HG03108 (cell line): Measurements from ENCODE around the gene STAG3.
"Not testable (repeated sequence)": the region's sequence is repeated elsewhere in the genome, so short reads cannot be mapped to it uniquely, and the experiment has no call there.

Source experiments
- ATAC-seq: cut with Tn5 transposase; IDR thresholded peaks from one replicate; pipeline ENCODE4 v1.9.1; 2021; ENCODE audit warnings: moderate library complexity; ENCODE audit not compliant: unreplicated experiment

The STAG3 gene

DNA sequence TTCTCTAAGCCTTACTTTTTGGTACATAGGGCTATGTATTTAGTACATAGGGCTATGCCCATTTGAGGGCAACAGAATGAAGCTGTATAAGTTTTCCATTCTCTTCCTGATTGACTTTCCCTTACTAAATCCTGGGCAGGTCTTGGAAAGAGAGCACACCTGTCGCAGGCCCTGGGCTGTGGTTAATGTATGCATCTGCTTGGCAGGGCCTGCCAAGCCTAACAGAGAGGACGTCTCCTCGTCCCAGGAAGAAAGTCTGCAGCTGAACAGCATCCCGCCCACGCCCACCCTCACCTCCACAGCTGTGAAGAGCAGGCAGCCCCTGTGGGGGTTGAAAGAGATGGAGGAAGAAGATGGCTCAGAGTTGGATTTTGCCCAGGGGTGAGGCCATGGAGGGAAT lies 33.1 kb downstream of the STAG3 start:
- ATAC-seq = no peak

DNA sequence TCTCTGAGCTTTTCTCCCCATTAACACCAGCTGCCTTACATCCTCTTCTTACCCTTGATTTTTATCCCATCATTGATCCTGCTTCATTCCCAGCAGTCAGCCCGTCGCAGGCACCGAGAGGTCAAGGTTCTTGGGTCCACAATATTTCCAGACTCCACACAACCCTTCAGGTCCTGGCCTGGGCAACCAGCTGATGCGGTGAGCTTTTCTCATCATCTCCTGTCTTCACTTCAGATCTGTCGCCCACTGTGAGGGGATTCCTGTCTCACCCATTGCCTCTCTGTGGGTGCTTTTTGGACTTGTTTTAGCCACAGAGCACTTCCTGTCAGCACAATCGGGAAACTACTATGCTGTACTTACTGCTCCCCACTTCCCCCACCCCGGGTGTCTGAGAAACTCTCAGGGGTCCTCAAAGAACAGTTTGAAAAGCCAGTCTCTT lies 33.6 kb downstream of the STAG3 start:
- peak; percentile 39 for ATAC-seq

DNA sequence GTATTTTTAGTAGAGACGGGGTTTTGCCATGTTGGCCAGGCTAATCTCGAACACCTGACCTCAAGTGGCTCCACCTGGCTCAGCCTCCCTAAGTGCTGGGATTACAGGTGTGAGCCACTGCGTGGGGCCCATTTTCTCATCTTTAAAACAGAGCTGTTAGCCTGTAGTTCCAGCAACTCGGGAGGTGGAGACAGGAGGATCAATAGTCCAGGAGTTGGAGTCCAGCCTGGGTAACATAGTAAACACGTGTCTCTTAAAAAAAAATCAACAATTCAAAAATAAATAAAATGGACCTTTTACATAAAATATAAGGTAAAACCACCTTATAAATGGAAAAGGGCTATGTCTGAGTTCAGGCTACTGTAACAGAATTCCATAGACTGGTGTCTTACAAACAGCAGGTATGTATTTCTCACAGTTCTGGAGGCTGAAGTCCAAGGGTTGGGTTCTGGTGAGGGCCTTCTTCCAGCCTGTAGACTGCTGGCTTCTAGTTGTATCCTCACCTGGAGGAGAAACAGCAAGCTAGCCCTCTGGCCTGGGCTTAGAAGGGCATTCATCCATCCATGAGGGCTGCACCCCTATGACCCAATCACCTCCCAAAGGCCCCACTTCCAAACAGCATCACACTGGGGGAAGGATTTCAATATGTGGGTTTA lies 35.0 kb downstream of the STAG3 start:
- ATAC-seq = no peak

DNA sequence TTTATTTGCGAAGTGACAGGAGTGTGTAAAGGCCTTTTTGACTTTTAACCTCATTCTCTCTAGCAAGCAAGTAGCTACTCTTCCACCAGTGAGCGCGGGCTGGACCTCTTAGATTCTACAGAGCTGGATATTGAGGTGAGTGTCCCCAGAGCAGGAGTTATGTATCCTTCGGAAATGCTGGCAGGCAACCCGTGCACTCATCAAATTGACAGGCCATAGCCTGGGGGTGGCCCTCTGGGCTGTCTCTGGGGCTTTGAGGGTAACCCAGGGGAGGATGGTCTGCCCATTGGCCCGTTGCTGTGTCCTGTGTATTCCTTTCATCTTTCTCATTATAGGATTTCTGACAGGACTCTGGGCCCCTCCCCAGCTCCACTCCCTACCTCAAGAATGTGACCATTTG lies 36.0 kb downstream of the STAG3 start:
- no peak for ATAC-seq

DNA sequence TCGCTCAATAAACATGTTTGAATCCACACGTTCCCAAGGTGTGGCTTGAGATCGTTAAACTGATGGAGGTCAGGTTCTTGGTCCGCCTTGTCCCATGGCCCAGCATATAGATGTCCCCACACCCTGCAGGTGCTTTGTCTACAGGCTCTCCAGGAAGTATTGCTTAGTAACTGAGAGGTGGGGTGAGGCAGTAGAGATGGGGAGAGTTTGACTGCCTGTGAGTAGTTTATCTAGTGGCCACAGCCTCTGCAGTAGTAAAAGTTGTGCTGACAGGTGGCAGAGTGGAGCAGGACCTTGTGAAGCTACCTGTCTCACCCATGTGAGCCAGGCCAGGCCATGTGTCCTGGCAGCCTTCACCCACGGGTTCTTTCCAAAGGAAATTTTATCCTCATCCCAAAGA lies 36.6 kb downstream of the STAG3 start:
- ATAC-seq = not testable (repeated sequence)

DNA sequence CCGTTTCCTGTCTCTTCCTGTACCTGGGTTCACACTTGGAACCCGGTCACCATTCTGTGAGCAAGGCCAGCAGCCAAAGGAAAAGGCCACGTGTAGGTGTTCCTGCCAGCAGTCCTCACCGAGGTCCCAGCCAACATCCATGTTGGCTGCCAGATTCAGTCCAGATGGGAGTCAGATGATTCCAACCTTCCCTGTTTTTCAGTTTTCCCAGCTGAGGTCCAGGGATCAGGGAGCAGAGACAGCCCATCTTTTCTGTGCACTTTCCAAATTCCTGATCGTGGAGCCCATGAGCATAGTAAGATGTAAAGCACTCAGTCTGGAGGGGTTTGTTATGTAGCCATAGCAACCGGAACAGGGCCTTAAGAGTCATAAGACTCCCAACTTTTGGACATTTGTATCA lies 38.2 kb downstream of the STAG3 start:
- ATAC-seq = no peak

DNA sequence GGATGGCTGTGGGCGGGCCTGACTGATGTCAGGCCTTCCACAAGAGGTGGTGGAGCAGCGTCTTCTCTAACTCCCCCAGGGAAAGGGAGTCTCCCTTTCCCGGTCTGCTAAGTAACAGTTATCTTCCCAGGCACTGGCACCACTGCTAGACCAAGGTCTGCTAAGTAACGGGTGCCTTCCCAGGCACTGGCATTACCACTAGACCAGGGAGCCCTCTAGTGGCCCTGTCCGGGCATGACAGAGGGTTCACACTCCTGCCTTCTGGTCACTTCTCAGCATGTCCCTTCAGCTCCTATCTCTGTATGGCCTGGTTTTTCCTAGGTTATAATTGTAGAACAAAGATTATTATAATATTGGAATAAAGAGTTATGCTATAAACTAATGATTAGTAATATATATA lies 40.2 kb downstream of the STAG3 start:
- peak; percentile 11 for ATAC-seq

DNA sequence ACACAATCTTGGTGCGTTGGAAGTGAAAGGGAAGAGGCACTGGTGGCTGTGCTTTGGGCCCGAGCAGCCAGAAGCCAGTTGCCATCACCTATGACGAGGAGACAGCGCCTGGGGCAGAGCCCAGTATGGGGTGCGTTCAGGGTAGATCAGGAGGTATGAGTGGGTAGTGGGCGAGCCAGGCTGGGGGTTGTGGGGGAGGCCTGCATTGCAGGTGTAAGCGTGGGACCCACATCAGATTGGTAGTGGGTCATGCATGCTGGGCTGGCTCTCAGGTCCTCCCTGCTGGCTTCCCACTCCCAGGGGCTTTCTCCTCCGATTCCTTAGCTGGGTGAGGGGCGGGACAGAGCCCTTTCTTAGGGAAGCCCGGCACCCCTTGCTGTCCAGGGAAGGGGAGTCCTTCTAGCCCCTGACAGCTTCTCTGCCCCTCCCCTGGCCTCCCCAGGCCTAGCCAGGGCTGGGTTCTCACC lies 41.6 kb downstream of the STAG3 start:
- no peak for ATAC-seq

DNA sequence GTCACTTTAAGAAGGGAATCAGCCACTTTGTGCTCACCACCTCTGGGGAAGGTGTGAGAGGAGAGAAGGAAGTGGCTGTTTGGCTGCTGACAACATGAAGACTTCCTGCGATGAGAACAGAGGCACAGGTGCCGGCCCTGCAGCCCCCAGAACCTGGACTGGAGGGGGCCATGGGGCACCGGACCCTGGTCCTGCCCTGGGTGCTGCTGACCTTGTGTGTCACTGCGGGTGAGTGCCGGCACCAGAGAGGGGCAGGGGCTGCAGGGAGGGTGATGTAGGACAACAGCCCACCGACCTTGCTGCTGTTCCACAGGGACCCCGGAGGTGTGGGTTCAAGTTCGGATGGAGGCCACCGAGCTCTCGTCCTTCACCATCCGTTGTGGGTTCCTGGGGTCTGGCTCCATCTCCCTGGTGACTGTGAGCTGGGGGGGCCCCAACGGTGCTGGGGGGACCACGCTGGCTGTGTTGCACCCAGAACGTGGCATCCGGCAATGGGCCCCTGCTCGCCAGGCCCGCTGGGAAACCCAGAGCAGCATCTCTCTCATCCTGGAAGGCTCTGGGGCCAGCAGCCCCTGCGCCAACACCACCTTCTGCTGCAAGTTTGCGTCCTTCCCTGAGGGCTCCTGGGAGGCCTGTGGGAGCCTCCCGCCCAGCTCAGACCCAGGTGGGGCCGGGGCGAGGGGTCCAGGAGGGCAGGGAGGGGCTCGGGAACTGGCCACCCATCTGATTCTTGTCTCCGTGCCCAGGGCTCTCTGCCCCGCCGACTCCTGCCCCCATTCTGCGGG lies 42.3 kb downstream of the STAG3 start, which contains the start of gene PVRIG:
TSS of gene PVRIG (plus strand) at position 149 of the 785 bp plus-strand sequence. CDS start at position 171, 22 bp downstream.
- ATAC-seq = not testable (repeated sequence)

DNA sequence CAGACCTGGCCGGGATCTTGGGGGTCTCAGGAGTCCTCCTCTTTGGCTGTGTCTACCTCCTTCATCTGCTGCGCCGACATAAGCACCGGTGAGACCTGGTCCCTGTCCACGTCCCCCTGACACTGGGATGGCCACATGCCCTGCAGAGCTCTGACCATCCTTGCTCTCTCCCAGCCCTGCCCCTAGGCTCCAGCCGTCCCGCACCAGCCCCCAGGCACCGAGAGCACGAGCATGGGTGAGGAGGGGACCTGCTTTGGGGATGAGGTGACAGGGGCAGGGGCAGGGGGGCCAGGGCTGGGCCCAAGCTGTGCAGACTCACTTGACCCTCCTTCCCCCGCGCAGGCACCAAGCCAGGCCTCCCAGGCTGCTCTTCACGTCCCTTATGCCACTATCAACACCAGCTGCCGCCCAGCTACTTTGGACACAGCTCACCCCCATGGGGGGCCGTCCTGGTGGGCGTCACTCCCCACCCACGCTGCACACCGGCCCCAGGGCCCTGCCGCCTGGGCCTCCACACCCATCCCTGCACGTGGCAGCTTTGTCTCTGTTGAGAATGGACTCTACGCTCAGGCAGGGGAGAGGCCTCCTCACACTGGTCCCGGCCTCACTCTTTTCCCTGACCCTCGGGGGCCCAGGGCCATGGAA lies 43.0 kb downstream of the STAG3 start:
- ATAC-seq = no peak

DNA sequence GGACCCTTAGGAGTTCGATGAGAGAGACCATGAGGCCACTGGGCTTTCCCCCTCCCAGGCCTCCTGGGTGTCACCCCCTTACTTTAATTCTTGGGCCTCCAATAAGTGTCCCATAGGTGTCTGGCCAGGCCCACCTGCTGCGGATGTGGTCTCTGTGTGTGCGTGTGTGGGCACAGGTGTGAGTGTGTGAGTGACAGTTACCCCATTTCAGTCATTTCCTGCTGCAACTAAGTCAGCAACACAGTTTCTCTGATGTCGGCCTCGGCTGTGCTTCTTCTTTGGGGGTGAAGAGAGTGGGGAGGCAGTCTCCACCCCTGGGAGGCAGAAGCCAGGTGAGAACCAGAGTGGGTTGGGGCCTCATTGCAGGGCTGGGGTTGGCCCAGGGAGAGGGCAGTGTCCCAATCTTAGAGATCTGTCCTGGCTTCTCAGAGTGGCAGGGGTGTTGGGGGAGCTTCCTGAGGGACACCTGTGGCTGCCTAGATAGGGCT lies 43.6 kb downstream of the STAG3 start:
- peak; percentile 59 for ATAC-seq

DNA sequence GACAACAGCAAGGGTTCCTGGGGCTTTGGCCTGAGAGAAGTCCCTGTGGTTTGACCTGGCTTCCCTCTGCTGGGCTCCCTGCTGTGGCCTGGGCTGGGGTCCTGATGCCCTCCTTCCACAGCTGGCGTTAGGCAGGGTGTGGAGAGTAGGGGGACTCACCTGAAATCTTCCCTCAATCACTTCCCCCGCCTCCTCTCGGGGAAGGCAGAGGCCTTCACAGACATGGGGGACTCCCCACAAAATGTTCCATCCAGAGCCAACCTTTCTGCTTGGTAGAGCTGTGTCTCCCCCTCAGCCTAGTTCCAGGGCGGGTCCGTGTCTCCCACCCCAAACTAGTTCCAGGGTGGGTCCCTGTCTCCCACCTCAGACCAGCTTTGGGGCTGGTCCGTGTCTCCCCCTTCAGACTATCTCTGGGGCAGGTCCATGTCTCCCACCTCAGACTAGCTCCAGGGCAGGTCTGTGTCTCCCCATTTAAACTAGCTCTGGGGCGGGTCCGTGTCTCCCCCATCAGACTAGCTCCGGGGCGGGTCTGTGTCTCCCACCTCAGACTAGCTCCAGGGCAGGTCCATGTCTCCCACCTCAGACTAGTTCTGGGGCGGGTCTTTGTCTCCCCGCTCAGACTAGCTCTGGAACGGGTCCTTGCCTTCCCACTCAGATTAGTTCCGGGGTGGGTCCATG lies 44.2 kb downstream of the STAG3 start:
- no peak for ATAC-seq

DNA sequence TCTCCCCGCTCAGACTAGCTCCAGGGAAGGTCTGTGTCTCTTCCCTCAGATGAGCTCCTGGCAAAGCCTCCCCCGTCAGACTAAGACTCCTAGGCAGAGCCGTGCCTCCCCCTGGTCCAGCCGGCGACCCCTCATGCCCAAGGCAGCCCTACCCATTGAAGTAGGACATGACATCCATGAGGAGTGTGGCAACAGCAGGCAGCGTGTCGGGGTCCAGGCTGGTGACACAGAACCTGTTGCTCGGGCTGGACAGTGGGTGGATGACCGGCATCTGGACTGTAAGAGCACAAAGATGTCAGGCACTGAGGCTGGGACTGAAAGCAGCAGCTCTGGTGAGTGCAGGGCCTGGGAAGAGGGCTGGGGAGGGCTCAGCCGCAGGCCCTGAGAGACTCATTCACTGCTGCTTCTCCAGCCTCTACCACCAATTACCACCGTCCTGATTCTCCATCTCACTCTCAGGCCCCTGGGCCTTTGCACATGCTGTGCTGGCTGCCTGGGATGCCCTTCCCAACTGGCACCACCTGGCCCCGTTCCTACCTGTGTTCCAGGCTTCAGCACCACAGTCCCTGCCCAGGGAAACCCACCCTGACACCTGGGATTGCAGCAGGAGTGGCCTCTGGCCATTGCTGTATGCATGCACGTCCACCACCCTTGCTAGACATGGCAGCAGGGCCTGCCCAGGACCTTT lies 44.9 kb downstream of the STAG3 start:
- ATAC-seq = no peak

DNA sequence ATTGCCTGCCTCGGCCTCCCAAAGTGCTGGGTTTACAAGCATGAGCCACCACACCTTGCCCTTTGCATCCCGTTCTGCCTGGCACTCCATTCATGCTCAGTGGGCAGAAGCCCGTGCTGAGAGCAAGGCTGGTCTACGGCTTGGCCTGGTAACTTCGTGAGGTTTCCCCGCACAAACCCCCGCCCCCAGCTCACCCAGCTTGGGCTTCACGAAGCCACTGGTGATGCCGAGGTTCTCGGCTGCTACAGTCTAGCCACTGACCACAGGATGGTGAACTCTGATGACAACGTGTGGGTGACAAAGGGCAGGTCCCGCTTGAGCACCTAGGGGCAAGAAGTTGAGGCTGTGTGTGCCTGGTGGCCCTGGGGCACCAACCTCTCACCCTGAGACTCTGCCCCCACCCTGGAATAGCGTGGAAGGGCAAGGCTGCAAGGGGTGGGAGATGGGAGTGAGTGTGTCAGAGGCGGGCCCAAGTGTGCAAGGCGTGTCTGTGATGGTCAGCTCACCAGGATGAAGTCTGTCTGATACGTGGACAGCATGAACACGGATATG lies 45.7 kb downstream of the STAG3 start:
- not testable (repeated sequence) for ATAC-seq

DNA sequence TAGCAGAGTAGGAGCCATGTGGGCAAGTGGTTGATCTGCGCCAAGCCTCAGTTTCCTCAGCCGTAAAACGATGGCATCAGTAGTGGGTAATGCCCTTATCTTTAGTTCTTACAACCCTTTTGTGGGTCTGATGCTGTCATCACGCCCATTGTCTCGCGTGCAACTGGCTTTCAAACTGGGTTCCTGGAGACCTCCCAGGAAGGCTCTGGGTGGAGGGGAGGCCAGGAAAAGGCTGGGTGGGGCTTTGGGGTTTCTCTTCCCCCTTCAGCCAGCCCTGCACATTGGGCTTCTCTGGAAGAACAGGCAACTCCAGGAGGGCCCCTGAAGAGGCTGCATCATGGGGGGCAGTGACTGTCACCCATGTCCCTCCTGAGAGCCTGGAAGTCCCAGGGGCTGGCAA lies 47.2 kb downstream of the STAG3 start:
- ATAC-seq = not testable (repeated sequence)

DNA sequence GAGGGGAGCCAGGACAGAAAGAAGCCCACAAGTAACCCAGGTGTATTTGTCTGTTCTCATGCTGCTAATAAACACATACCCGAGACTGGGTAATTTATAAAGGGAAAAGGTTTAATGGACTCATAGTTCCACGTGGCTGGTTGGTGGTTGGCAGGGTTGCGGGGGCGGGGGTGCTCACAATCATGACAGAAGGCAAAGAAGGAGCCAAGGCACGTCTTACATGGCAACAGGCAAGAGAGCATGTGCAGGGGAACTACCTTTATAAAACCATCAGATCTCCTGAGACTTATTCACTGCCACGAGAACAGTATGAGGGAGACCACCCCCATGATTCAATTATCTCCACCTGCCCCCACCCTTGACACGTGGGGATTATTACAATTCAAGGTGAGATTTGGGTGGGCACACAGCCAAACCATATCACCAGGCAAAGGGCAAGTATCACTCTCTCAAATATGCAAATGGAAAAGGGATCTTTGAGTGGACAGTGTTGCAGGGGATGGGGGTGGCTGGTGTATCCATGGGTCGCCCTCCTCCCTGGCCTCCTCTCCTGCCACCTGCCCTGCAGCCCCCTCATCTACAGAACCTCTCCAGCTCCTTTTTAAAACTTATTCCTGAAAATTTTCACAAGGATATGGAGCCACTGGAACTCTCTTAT lies 57.1 kb downstream of the STAG3 start:
- not testable (repeated sequence) for ATAC-seq

DNA sequence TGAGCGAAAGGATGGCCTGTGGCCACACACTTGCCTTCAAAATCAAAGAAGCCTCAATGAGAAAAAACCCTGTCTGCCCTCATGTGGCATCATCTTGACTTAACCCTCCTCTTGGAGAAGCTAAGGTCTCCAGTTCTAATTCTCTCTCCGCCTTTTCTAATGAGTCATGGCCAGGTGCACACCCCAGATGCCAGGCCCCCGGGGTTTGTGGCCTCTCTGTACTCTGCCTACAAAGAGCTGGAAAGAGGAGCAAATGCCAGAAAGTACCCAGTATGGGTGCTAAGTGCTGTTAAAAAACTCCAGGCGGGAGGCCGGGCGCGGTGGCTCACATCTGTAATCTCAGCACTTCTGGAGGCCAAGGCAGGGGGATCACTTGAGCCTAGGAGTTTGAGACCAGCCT lies 62.3 kb downstream of the STAG3 start:
- ATAC-seq = not testable (repeated sequence)

DNA sequence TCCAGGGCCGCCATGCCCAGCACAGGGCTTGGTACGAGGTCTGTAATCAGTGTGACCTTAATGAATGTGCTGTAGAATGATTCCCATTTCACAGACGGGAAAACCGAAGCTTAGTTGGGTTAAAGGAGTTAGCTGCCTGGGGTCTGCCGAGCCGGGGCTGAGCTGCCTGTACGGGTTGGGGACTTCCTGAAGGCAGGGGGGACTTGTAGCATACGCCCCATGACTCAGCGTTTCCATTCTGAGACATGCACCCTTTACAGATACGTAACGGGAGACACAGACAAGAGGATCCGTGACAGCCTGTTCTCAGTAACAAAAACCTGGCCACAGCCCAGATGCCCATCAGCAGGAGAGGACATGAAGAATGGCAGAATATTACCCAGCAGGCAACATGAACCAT lies 65.7 kb downstream of the STAG3 start:
- ATAC-seq = peak; percentile 61

DNA sequence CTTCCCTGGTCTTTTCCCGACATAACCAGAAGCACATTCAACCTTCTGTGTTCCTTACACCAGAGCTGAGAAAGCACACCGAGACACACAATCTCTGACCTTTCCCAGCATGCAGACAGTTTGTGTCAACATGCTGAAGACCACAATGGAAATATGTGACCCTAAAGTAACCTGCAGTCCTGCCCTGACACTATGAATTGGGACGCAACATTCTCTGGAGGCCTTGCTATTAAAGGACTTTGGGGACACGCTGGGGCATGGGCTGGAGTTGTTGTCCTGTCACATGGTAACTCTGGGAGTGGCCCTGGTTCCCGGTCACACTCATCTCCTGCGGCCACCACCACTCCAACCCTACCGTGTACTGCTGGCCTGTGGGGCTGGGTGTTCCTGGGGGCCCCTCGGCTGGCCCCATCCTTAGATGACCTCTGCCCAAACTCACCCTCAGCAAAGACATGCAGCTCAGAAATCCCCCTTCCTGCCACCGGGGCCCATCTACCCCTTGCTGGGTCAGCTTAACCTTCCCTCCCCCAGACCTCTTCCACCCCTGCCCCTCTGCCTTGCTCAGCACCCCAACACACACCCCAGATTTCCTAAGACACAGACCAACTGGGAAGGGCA lies 67.4 kb downstream of the STAG3 start:
- not testable (repeated sequence) for ATAC-seq
